Measurements from ENCODE around the gene GDAP1L1.

Gene GDAP1L1

GRCh38 chr20:44221368-44221954 is 25.6 kb upstream of the GDAP1L1 start:
- H3K36me3 ChIP-seq: no peaks in the 10 kb centered on the region
- H3K4me3 ChIP-seq (ENCODE audit: low read depth, low read length): no peak overlapping the region
- no peak overlapping the region for H3K27ac ChIP-seq
- TF ChIP-seq CTCF (IDR thresholded peaks at IDR 0.05; ENCODE audit: low read depth, low read length): no peak
- H3K27me3 ChIP-seq (ENCODE audit: insufficient read depth, low read depth, severe bottlenecking): no peaks in the 10 kb centered on the region
- H3K9me3 ChIP-seq (ENCODE audit: severe bottlenecking): no peaks in the 10 kb centered on the region
- DNase-seq: no peak

- H3K4me3 ChIP-seq (ENCODE audit: low read depth, low read length): no peak overlapping the region
- no peaks in the 10 kb centered on the region for H3K27me3 ChIP-seq (ENCODE audit: insufficient read depth, low read depth, severe bottlenecking)
- H3K9me3 ChIP-seq (ENCODE audit: severe bottlenecking): no peaks in the 10 kb centered on the region
- H3K27ac ChIP-seq: no peak overlapping the region
- DNase-seq: no peak
- TF ChIP-seq CTCF (IDR thresholded peaks at IDR 0.05; ENCODE audit: low read depth, low read length): no peak
- H3K36me3 ChIP-seq: no peaks in the 10 kb centered on the region
These were observed 25.1 kb upstream of the GDAP1L1 start for GRCh38 chr20:44222027-44222426.

- no peaks in the 10 kb centered on the region for H3K9me3 ChIP-seq (ENCODE audit: severe bottlenecking)
- H3K27ac ChIP-seq: no peak overlapping the region
- H3K27me3 ChIP-seq (ENCODE audit: insufficient read depth, low read depth, severe bottlenecking): no peaks in the 10 kb centered on the region
- TF ChIP-seq CTCF (IDR thresholded peaks at IDR 0.05; ENCODE audit: low read depth, low read length): peak; percentile 60
- DNase-seq: peak; percentile 52
- no peak overlapping the region for H3K4me3 ChIP-seq (ENCODE audit: low read depth, low read length)
- H3K36me3 ChIP-seq: no peaks in the 10 kb centered on the region
These were observed 24.3 kb upstream of the GDAP1L1 start for GRCh38 chr20:44222633-44223368.

- no peak for DNase-seq
- no peak for TF ChIP-seq CTCF (IDR thresholded peaks at IDR 0.05; ENCODE audit: low read depth, low read length)
- Histone ChIP-seq H3K9me3 (ENCODE audit: severe bottlenecking) (no peaks in the 10 kb centered on the region), H3K4me3 (ENCODE audit: low read depth, low read length) (no peak overlapping the region), H3K27me3 (ENCODE audit: insufficient read depth, low read depth, severe bottlenecking) (no peaks in the 10 kb centered on the region), H3K27ac (no peak overlapping the region), H3K36me3 (no peaks in the 10 kb centered on the region)
These were observed 23.4 kb upstream of the GDAP1L1 start for GRCh38 chr20:44223721-44224120.

- Histone ChIP-seq H3K4me3 (ENCODE audit: low read depth, low read length) (no peak overlapping the region), H3K36me3 (no peaks in the 10 kb centered on the region), H3K9me3 (ENCODE audit: severe bottlenecking) (no peaks in the 10 kb centered on the region), H3K27me3 (ENCODE audit: insufficient read depth, low read depth, severe bottlenecking) (no peaks in the 10 kb centered on the region), H3K27ac (no peak overlapping the region)
- DNase-seq: no peak
- TF ChIP-seq CTCF (IDR thresholded peaks at IDR 0.05; ENCODE audit: low read depth, low read length): no peak
These were observed 22.5 kb upstream of the GDAP1L1 start for GRCh38 chr20:44224637-44225036.

Measured in WERI-Rb-1 (cell line).